Peyer's patch (tissue), 4 donors: ENCODE measurements around the gene PLEKHA1. TPM values are rescaled to one million over a fixed set of nuclear protein-coding genes. Genes with fewer than 3 reads are reported as not detected.

ENCODE experiments used
- DNase-seq, 3 donors: peaks; one replicate each; pipeline ENCODE4 v3.0.0-alpha.2; 2017 to 2019
- H3K27ac ChIP-seq, 4 donors: fragments of 200-600 bp; sonication (generic); one replicate each; pipeline ENCODE4 v1.5.1; 2016 to 2019
- H3K27me3 ChIP-seq, 2 donors: fragments of 200-600 bp; sonication (generic); one replicate each; pipeline ENCODE4 v1.5.1; 2019
- H3K36me3 ChIP-seq, 3 donors: fragments of 200-600 bp; sonication (generic); one replicate each; pipeline ENCODE4 v1.5.1; 2016 to 2019
- H3K4me1 ChIP-seq, 4 donors: fragments of 200-600 bp; sonication (generic); one replicate each; pipeline ENCODE4 v1.5.1; 2016 to 2019
- H3K4me3 ChIP-seq, 4 donors: fragments of 200-600 bp; sonication (generic); 1 replicate in 3 of 4; 2 replicates in 1 of 4; pipeline ENCODE4 v1.5.1; 2016 to 2019; ENCODE audit warnings: mild to moderate bottlenecking in 1 of 4
- H3K9me3 ChIP-seq, 4 donors: fragments of 200-600 bp; sonication (generic); one replicate each; pipeline ENCODE4 v1.5.1; 2016 to 2019; ENCODE audit warnings: mild to moderate bottlenecking in 1 of 4
- POLR2A ChIP-seq, 2 donors: fragments of 450-650 bp; IDR thresholded peaks; one replicate each; pipeline ENCODE4 v1.5.1; 2017; ENCODE audit warnings: antibody characterized with exemption in 2 of 2, mild to moderate bottlenecking in 2 of 2, moderate library complexity in 2 of 2
- total RNA-seq, 4 donors: library from RNA; depleted of rRNA; stranded (reverse); fragments of >200 nt; gene quantifications; one replicate each; pipeline ENCODE4 v1.1.0, GENCODE V29; 2016
- TF ChIP-seq, protein P1 (sequence below), 6 experiments: fragments of 450-650 bp in 4 of 6; fragments of 200-600 bp in 2 of 6; sonication (generic) in 1 of 6; IDR thresholded peaks; one replicate each; pipeline ENCODE4 v1.5.1; 2017 to 2019; ENCODE audit warnings: antibody characterized with exemption in 6 of 6, mild to moderate bottlenecking in 3 of 6, moderate library complexity in 1 of 6

The PLEKHA1 gene
- total RNA-seq, 4 donors from 2014 or later: 15.7 to 62.0 (median 43.9) TPM

DNA sequence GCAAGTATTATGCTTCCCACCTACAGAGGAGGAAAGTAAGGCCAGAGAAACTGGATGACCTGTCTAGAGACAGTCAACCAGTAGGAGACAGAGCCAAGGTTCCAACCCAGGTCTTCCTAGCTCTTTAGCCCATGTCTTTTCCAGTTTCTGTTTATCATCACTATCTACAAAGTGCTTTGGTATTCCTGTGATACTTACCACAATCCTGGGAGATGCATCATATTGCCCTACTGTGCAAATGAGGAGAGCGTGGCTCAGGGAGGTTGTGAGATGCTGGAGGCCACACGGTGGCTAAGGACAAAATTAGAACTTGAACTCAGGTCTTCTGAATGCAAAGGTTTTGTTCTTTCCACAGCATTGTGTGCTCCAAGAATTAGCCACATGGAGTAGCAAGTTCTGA lies 11.2 kb upstream of the PLEKHA1 start:
- Histone ChIP-seq H3K9me3 (no peaks in the 10 kb centered on the region), H3K27ac (no peak overlapping the region), H3K27me3 (no peaks in the 10 kb centered on the region), H3K4me1 (no peaks in the 10 kb centered on the region), H3K4me3 (no peak overlapping the region), H3K36me3 (no peaks in the 10 kb centered on the region)
- DNase-seq: no peak
- no peak for TF ChIP-seq POLR2A (IDR thresholded peaks at IDR 0.05)
- TF ChIP-seq, protein P1, sequence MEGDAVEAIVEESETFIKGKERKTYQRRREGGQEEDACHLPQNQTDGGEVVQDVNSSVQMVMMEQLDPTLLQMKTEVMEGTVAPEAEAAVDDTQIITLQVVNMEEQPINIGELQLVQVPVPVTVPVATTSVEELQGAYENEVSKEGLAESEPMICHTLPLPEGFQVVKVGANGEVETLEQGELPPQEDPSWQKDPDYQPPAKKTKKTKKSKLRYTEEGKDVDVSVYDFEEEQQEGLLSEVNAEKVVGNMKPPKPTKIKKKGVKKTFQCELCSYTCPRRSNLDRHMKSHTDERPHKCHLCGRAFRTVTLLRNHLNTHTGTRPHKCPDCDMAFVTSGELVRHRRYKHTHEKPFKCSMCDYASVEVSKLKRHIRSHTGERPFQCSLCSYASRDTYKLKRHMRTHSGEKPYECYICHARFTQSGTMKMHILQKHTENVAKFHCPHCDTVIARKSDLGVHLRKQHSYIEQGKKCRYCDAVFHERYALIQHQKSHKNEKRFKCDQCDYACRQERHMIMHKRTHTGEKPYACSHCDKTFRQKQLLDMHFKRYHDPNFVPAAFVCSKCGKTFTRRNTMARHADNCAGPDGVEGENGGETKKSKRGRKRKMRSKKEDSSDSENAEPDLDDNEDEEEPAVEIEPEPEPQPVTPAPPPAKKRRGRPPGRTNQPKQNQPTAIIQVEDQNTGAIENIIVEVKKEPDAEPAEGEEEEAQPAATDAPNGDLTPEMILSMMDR (IDR thresholded peaks at IDR 0.05): no peak

DNA sequence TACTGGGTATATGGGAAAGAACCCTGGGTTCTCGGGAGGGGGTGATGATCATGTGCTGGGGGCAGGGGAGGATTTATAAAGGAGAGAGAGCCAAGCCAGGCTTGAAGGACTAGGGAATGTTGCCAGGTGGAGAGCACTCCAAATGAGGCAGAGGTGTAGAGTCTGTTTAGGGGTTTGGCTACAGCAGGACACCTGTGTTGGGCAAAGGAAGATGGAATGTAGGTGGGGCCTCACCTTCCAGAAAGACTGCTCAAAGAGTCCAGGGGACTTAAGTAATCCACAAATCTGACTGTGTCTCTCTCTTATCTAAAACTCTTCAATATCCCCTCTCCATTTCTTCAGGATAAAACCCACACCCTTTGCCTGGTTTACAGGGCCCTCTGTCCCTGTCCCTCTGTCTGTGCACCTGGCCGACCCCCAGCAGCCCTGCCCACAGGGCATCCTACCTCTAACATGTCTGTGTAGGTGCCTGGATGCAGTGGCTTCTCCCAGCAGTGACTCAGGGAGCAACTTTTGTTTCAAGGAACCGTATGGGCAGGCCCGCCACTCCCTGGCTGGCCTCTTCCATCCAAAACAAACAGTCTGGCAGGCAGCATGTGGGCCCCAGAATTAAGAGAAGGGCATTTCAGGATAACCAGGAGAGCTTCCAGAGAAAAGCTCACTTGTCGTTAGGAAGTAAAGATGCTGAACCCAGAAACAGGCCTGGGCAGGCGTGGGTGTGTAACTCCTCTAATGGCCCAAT lies 10.6 kb upstream of the PLEKHA1 start:
- H3K4me1 ChIP-seq: no peaks in the 10 kb centered on the region
- DNase-seq: no peak
- H3K36me3 ChIP-seq: no peaks in the 10 kb centered on the region
- H3K27me3 ChIP-seq: no peaks in the 10 kb centered on the region
- no peaks in the 10 kb centered on the region for H3K9me3 ChIP-seq
- TF ChIP-seq, protein P1 (IDR thresholded peaks at IDR 0.05): no peak
- H3K27ac ChIP-seq: no peak overlapping the region
- H3K4me3 ChIP-seq: no peak overlapping the region

DNA sequence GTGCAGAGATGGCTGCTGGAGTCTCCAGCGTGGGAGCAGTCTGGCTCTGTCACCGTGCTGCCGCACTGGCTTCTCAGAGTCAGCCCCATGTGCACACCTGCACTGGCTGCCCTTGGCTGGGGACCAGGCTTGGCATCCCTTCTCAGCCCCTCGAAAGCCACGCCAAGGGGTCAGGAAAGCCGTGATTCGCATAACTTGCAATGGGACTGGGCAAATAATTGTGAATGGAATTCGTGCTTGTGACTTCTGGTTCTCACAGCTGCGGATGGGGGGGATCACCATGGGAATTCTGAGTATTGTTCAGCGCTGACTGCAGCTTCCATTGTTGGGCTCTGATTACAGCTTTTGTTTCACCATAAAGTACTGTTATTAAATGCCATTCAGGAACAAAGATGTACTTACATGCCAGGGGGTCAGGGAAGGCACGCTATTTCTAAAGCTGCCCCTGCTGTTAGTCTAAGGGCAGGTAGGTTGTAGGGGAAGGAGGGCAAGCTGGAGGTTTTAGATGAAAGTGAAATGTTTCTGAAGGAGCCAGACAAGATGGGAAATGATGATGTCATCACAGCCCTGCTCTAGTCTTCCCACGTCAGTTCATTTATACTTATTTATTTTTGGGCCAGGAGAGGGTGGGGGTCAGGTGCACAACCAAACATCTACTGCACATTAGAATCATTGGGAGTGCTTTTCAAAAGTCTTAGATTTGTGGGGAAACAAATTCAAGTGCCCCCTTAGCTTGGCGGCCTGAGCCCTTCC lies 5.8 kb upstream of the PLEKHA1 start:
- Histone ChIP-seq H3K4me1 (peaks cover 0 to 5% (median 0%) of the 10 kb centered on the region in 4 donors), H3K27me3 (no peaks in the 10 kb centered on the region), H3K4me3 (no peak overlapping the region), H3K27ac (no peak overlapping the region), H3K9me3 (no peaks in the 10 kb centered on the region), H3K36me3 (no peaks in the 10 kb centered on the region)
- DNase-seq: no peak
- TF ChIP-seq POLR2A (IDR thresholded peaks at IDR 0.05): no peak
- TF ChIP-seq, protein P1 (IDR thresholded peaks at IDR 0.05): no peak

DNA sequence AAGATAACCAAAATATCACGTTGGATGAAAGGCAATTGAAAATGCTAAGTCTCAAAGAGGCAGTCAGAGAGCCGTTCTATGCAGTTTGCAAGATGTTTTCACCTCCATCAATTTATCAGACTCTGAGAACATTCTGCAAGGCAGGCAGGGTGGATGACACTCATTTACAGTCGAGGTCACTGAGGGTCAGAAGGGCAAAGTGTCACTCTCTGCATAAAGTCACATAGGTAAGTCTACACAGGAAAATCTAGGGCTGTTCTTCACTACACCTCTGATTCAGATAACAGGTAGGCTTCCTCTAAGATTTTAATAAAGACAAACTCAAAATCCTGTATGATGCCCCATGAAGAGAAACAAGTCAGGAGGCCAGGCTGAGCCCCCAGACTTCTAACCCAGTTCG lies 1.4 kb upstream of the PLEKHA1 start:
- H3K36me3 ChIP-seq: no peaks in the 10 kb centered on the region
- no peak overlapping the region for H3K4me3 ChIP-seq
- H3K27me3 ChIP-seq: no peaks in the 10 kb centered on the region
- TF ChIP-seq, protein P1 (IDR thresholded peaks at IDR 0.05): no peak
- no peak for TF ChIP-seq POLR2A (IDR thresholded peaks at IDR 0.05)
- peak in 1 of 3 donors; percentile 80 for DNase-seq
- no peaks in the 10 kb centered on the region for H3K9me3 ChIP-seq
- peak overlapping the region in 2 of 4 donors; percentile 73 to 99 for H3K27ac ChIP-seq
- peaks cover 0 to 18% (median 1%) of the 10 kb centered on the region in 4 donors for H3K4me1 ChIP-seq

DNA sequence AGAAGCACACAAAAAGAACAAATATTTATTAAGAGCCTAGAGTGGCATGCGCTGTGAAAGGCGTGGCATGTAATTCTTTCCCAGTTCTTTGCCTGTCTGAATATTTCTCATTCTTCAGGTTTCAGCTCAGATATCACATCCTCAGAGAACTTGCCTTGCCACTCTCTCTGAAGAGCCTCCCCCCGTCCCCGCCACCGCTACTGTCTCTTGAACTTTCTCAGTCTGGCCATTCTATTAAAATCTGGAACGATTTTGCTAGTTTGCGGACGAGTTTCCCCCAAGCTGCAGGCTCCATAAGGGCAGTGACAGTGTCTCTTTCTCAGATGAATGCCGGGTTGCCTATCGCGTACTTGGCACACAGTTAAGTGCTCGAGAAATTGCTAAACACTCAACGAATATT lies 787 bp upstream of the PLEKHA1 start:
- no peaks in the 10 kb centered on the region for H3K27me3 ChIP-seq
- TF ChIP-seq, protein P1 (IDR thresholded peaks at IDR 0.05): no peak
- no peak for TF ChIP-seq POLR2A (IDR thresholded peaks at IDR 0.05)
- no peaks in the 10 kb centered on the region for H3K36me3 ChIP-seq
- DNase-seq: no peak
- peak overlapping the region; percentile 49 to 93 (median 82) for H3K4me3 ChIP-seq
- H3K9me3 ChIP-seq: no peaks in the 10 kb centered on the region
- peak overlapping the region; percentile 50 to 99 (median 83) for H3K27ac ChIP-seq
- peaks cover 0 to 18% (median 1%) of the 10 kb centered on the region in 4 donors for H3K4me1 ChIP-seq
